Measurements from ENCODE around the gene GRM8.

- TF ChIP-seq RELA (IDR thresholded peaks at IDR 0.05; ENCODE audit: borderline replicate concordance, partially characterized antibody) (no peak), EP300 (IDR thresholded peaks at IDR 0.05; ENCODE audit: borderline replicate concordance in 1 of 2, control insufficient read depth in 1 of 2, low read depth in 2 of 2, low read length in 2 of 2) (no peak)
Measured at GRCh38 chr7:127135871-127136485, 116.8 kb downstream of the GRM8 start.

All from GM12878 (cell line).